H9 (cell line): ENCODE data around the gene SAXO1. TPM values are rescaled to one million over a fixed set of nuclear protein-coding genes. Genes with fewer than 3 reads are reported as not detected.

Source experiments
- DNase-seq: peaks from one replicate; pipeline ENCODE4 v3.0.0-alpha.2; 2017
- H2AFZ ChIP-seq: one replicate; pipeline ENCODE4 v1.6.1; 2013; ENCODE audit warnings: mild to moderate bottlenecking, low read length, control low read depth, moderate library complexity
- H2AK5ac ChIP-seq: 2 replicates; pipeline ENCODE4 v1.6.1; 2013; ENCODE audit warnings: low read length, control low read depth, mixed read lengths; ENCODE audit not compliant: insufficient read length
- H2BK120ac ChIP-seq: one replicate; pipeline ENCODE4 v1.6.1; 2013; ENCODE audit warnings: low read depth, mild to moderate bottlenecking, low read length, control low read depth, inconsistent platforms; ENCODE audit not compliant: poor library complexity, severe bottlenecking
- H2BK12ac ChIP-seq: 2 replicates; pipeline ENCODE4 v1.6.1; 2013; ENCODE audit warnings: low read length, control low read depth, mixed read lengths, low read depth; ENCODE audit not compliant: insufficient read length
- H2BK15ac ChIP-seq: 2 replicates; pipeline ENCODE4 v1.6.1; 2013; ENCODE audit warnings: low read depth, low read length, control low read depth
- H2BK20ac ChIP-seq: one replicate; pipeline ENCODE4 v1.6.1; 2013; ENCODE audit warnings: low read depth, mild to moderate bottlenecking, low read length, control low read depth, inconsistent platforms; ENCODE audit not compliant: poor library complexity, severe bottlenecking
- H2BK5ac ChIP-seq: 2 replicates; pipeline ENCODE4 v1.6.1; 2013; ENCODE audit warnings: low read length, control low read depth, mixed read lengths; ENCODE audit not compliant: insufficient read length
- H3K14ac ChIP-seq: 2 replicates; pipeline ENCODE4 v1.6.1; 2013; ENCODE audit warnings: low read length, control low read depth; ENCODE audit not compliant: insufficient read depth
- H3K18ac ChIP-seq: 2 replicates; pipeline ENCODE4 v1.6.1; 2013; ENCODE audit warnings: low read depth, mild to moderate bottlenecking, mixed read lengths, low read length, control low read depth; ENCODE audit not compliant: insufficient read length
- H3K23ac ChIP-seq: 2 replicates; pipeline ENCODE4 v1.6.1; 2013; ENCODE audit warnings: low read length, control low read depth, mixed read lengths, low read depth; ENCODE audit not compliant: insufficient read length
- H3K23me2 ChIP-seq: 2 replicates; pipeline ENCODE4 v1.6.1; 2013; ENCODE audit warnings: low read depth, mild to moderate bottlenecking, mixed read lengths, low read length, control low read depth; ENCODE audit not compliant: insufficient read length, poor library complexity, severe bottlenecking
- H3K27ac ChIP-seq: 2 replicates; pipeline ENCODE4 v1.5.1; 2013; ENCODE audit warnings: low read length, control low read depth, mixed read lengths, low read depth; ENCODE audit not compliant: insufficient read length
- H3K27me3 ChIP-seq: 2 replicates; pipeline ENCODE4 v1.6.1; 2013; ENCODE audit warnings: low read length, control low read depth, inconsistent platforms; ENCODE audit not compliant: insufficient read depth
- H3K4ac ChIP-seq: 2 replicates; pipeline ENCODE4 v1.6.1; 2013; ENCODE audit warnings: low read depth, mild to moderate bottlenecking, control low read depth, inconsistent platforms, low read length, moderate library complexity
- H3K4me1 ChIP-seq: 2 replicates; pipeline ENCODE4 v1.6.1; 2013; ENCODE audit warnings: low read length, control low read depth, inconsistent platforms; ENCODE audit not compliant: insufficient read depth
- H3K4me2 ChIP-seq: 2 replicates; pipeline ENCODE4 v1.6.1; 2013; ENCODE audit warnings: low read length, control low read depth, mixed read lengths; ENCODE audit not compliant: insufficient read length, insufficient read depth
- H3K56ac ChIP-seq: 2 replicates; pipeline ENCODE4 v1.6.1; 2013; ENCODE audit warnings: low read depth, mild to moderate bottlenecking, mixed read lengths, low read length, control low read depth; ENCODE audit not compliant: insufficient read length
- H3K79me1 ChIP-seq: 2 replicates; pipeline ENCODE4 v1.6.1; 2013; ENCODE audit warnings: low read depth, mild to moderate bottlenecking, moderate library complexity, low read length, control low read depth, inconsistent platforms; ENCODE audit not compliant: insufficient read depth, poor library complexity, severe bottlenecking
- H3K79me2 ChIP-seq: 2 replicates; pipeline ENCODE4 v1.6.1; 2013; ENCODE audit warnings: low read length, control low read depth, inconsistent platforms; ENCODE audit not compliant: insufficient read depth
- H3K9ac ChIP-seq: 2 replicates; pipeline ENCODE4 v1.6.1; 2013; ENCODE audit warnings: low read length, control low read depth, mixed read lengths; ENCODE audit not compliant: insufficient read length; ENCODE audit errors: extremely low read depth
- H3K9me3 ChIP-seq: one replicate; pipeline ENCODE4 v1.6.1; 2013; ENCODE audit warnings: low read depth, low read length, inconsistent platforms; ENCODE audit not compliant: control insufficient read depth
- H3T11ph ChIP-seq: one replicate; pipeline ENCODE4 v1.6.1; 2013; ENCODE audit warnings: mild to moderate bottlenecking, low read length, control low read depth, inconsistent platforms
- H4K20me1 ChIP-seq: one replicate; pipeline ENCODE4 v1.6.1; 2013; ENCODE audit not compliant: control insufficient read depth, insufficient read length, insufficient read depth
- H4K5ac ChIP-seq: 2 replicates; pipeline ENCODE4 v1.6.1; 2013; ENCODE audit warnings: low read depth, mild to moderate bottlenecking, mixed read lengths, low read length, control low read depth; ENCODE audit not compliant: insufficient read length
- H4K8ac ChIP-seq: replicated peaks from 2 replicates; pipeline ENCODE4 v1.6.1; 2013; ENCODE audit warnings: low read length, control low read depth, mixed read lengths, low read depth; ENCODE audit not compliant: insufficient read length
- H4K91ac ChIP-seq: 2 replicates; pipeline ENCODE4 v1.6.1; 2013; ENCODE audit warnings: low read depth, mild to moderate bottlenecking, moderate library complexity, mixed read lengths, low read length, control low read depth; ENCODE audit not compliant: insufficient read length
- H3K27ac Mint-ChIP-seq, 3 experiments: 2 replicates in 2 of 3; 3 replicates in 1 of 3; pipeline ENCODE4 v1.8.0; 2020 to 2021; ENCODE audit warnings: mixed read lengths in 3 of 3, mild to moderate bottlenecking in 1 of 3, moderate library complexity in 1 of 3
- H3K27me3 Mint-ChIP-seq: 2 replicates; pipeline ENCODE4 v1.8.0; 2021; ENCODE audit warnings: low read depth, mild to moderate bottlenecking, moderate library complexity, mixed read lengths
- H3K36me3 Mint-ChIP-seq, 3 experiments: 2 replicates in 2 of 3; 3 replicates in 1 of 3; pipeline ENCODE4 v1.8.0; 2020 to 2021; ENCODE audit warnings: low read depth in 3 of 3, mixed read lengths in 3 of 3; ENCODE audit not compliant: insufficient read depth in 1 of 3
- H3K4me1 Mint-ChIP-seq, 2 experiments: 2 replicates each; pipeline ENCODE4 v1.8.0; 2020; ENCODE audit warnings: mixed read lengths in 2 of 2
- H3K4me3 Mint-ChIP-seq, 2 experiments: 2 replicates in 1 of 2; 3 replicates in 1 of 2; pipeline ENCODE4 v1.8.0; 2020 to 2021; ENCODE audit warnings: mild to moderate bottlenecking in 2 of 2, mixed read lengths in 2 of 2, moderate library complexity in 1 of 2
- H3K9me3 Mint-ChIP-seq, 2 experiments: 2 replicates in 1 of 2; 3 replicates in 1 of 2; pipeline ENCODE4 v1.8.0; 2020; ENCODE audit warnings: mild to moderate bottlenecking in 2 of 2, mixed read lengths in 2 of 2, moderate library complexity in 1 of 2
- WGBS: extraction: QIAGEN DNeasy Blood & Tissue Kit; methylation state at CpG from one replicate; pipeline ENCODE4 v1.1.7; 2013; ENCODE audit warnings: missing lambda C conversion rate, low lambda C conversion rate, mixed read lengths; ENCODE audit not compliant: insufficient read length; ENCODE audit errors: extremely low coverage; 5-methylcytosine and 5-hydroxymethylcytosine counted together
- total RNA-seq: library from RNA; stranded (reverse); gene quantifications from 2 replicates; pipeline ENCODE4 v1.2.1, GENCODE V29; 2021
- TF ChIP-seq, protein P1 (sequence below): fragments of 200-600 bp; sonication (generic); conservative IDR thresholded peaks from 3 replicates; pipeline ENCODE4 v1.8.0; 2021; ENCODE audit warnings: antibody characterized with exemption, mild to moderate bottlenecking

Gene SAXO1
- total RNA-seq, 1 experiment from 2014 or later = 0.09 TPM

DNA sequence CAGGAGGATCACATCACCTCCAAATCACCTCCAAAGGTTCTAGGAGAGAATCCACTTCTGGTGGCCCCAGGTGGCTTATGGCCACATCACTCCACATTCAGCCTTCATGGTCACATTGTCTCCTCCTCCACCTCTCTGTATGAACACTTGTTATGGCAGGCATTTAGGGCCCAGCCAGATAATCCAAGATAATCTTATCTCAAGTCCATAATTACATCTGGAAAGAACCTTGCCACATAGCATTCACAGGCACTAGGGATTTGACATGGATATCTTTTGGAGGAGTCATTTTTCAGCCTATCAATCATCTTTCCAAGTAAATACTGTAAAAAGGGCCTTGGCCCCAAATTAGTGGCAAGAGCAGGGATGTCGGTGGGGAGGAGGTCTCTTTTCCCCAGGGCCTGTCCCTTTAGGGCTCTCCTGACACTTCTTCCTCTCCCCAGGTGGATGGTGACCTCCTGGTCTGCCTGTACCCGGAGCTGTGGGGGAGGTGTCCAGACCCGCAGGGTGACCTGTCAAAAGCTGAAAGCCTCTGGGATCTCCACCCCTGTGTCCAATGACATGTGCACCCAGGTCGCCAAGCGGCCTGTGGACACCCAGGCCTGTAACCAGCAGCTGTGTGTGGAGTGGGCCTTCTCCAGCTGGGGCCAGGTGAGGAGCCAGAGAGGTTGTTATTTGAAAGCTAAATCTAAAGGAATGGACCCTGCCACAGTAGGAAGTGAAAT, 140.9 kb downstream of the SAXO1 start:
- H2BK120ac ChIP-seq = no peak overlapping the region
- H3K4ac ChIP-seq = no peak overlapping the region
- no peaks in the 10 kb centered on the region for H3K79me1 ChIP-seq
- no peak overlapping the region for H2BK12ac ChIP-seq
- no peak overlapping the region for H3K56ac ChIP-seq
- Mint-ChIP-seq H3K9me3 (peaks cover 16 to 22% of the 10 kb centered on the region in 2 experiments), H3K4me3 (no peak overlapping the region), H3K27ac (no peak overlapping the region), H3K4me1 (peaks cover 12 to 13% of the 10 kb centered on the region in 2 experiments), H3K27me3 (no peaks in the 10 kb centered on the region), H3K36me3 (peaks cover 9 to 18% (median 10%) of the 10 kb centered on the region in 3 experiments)
- H2AK5ac ChIP-seq = no peak overlapping the region
- peaks cover 12% of the 10 kb centered on the region for H3K9me3 ChIP-seq
- WGBS = no CpG with 5 or more reads among the region's 5 CpGs
- no peaks in the 10 kb centered on the region for H4K20me1 ChIP-seq
- H3K23me2 ChIP-seq = no peaks in the 10 kb centered on the region
- no peak overlapping the region for H3K23ac ChIP-seq
- no peak for DNase-seq
- H3K9ac ChIP-seq = no peak overlapping the region
- no peak overlapping the region for H3K4me2 ChIP-seq
- peak overlapping the region; percentile 49; the same call in 1 of the 2 replicates for H3K14ac ChIP-seq
- H3K18ac ChIP-seq = no peak overlapping the region
- H2BK5ac ChIP-seq = no peak overlapping the region
- H4K8ac ChIP-seq = no peak overlapping the region
- no peaks in the 10 kb centered on the region for H3K27me3 ChIP-seq
- H4K5ac ChIP-seq = no peak overlapping the region
- 0 out of 2 replicates have a peak, but pooled peaks cover 4% of the 10 kb centered on the region for H3K4me1 ChIP-seq
- no peak overlapping the region for H3K27ac ChIP-seq
- no peak overlapping the region for H4K91ac ChIP-seq
- no peak overlapping the region for H3T11ph ChIP-seq
- no peak overlapping the region for H2BK15ac ChIP-seq
- H2AFZ ChIP-seq = no peak overlapping the region
- TF ChIP-seq, protein P1, sequence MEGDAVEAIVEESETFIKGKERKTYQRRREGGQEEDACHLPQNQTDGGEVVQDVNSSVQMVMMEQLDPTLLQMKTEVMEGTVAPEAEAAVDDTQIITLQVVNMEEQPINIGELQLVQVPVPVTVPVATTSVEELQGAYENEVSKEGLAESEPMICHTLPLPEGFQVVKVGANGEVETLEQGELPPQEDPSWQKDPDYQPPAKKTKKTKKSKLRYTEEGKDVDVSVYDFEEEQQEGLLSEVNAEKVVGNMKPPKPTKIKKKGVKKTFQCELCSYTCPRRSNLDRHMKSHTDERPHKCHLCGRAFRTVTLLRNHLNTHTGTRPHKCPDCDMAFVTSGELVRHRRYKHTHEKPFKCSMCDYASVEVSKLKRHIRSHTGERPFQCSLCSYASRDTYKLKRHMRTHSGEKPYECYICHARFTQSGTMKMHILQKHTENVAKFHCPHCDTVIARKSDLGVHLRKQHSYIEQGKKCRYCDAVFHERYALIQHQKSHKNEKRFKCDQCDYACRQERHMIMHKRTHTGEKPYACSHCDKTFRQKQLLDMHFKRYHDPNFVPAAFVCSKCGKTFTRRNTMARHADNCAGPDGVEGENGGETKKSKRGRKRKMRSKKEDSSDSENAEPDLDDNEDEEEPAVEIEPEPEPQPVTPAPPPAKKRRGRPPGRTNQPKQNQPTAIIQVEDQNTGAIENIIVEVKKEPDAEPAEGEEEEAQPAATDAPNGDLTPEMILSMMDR = no peak
- H3K79me2 ChIP-seq = no peaks in the 10 kb centered on the region
- H2BK20ac ChIP-seq = no peak overlapping the region
